ENCODE results near the gene NELFB.
A peak's percentile ranks its signal among the peaks of the same experiment; 100 is the strongest.

Gene NELFB

DNA sequence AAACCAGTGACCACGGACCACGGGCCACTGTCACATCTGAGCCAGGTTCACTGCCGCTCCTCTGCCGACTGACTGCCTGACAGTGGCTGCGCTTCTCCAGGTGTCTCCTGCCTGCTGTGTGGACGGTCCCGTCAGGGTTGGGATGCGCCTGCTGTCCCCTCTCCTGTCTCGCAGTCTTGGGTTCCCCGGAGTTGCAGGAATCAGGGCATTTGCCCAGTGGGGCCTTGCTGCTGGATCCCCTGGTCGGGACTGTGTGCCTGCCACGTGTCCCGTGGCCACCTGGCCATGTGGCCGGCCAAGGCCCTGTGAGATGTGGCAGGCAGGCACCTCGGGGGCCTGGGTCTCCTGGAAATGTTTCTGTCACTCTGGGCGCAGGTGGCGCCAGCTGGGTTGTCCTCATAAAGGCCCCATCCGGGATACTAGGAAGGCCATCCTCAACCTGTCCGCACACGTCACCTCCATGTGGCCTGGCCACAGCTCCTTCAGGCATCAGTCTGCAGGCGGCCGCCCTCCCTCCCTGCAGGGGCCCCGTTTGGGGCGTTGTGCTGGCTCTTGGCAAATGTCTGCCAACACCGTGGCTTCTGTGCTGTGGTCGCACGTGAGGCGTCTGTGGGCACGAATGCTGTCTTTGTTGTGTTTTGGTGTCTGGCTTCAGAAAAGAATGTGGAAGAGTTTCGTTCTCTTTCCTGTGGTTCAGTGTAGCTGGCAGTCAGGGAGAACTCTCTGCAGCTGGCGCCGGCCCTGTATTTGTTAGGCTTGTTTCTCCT, 16.0 kb downstream of the NELFB start:
- DNase-seq = no peak

DNA sequence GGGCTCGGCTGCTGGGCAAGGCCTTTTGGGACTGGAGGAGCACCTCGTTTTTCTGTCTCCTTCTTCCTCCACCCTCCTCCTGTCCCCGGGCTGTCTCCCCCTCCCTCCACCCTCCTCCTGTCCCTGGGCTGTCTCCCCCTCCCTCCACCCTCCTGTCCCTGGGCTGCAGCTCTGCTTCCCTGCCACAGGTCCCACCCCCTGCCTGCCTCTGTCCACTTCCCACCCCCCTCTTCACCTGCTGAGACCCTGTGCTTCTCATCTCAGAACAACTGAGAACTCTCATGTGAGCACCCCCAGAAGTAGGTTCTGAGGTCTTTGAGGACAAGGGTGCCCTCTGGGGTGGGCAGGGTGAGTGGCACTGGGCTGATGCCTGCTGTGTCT, 16.6 kb downstream of the NELFB start:
- DNase-seq = no peak

DNA sequence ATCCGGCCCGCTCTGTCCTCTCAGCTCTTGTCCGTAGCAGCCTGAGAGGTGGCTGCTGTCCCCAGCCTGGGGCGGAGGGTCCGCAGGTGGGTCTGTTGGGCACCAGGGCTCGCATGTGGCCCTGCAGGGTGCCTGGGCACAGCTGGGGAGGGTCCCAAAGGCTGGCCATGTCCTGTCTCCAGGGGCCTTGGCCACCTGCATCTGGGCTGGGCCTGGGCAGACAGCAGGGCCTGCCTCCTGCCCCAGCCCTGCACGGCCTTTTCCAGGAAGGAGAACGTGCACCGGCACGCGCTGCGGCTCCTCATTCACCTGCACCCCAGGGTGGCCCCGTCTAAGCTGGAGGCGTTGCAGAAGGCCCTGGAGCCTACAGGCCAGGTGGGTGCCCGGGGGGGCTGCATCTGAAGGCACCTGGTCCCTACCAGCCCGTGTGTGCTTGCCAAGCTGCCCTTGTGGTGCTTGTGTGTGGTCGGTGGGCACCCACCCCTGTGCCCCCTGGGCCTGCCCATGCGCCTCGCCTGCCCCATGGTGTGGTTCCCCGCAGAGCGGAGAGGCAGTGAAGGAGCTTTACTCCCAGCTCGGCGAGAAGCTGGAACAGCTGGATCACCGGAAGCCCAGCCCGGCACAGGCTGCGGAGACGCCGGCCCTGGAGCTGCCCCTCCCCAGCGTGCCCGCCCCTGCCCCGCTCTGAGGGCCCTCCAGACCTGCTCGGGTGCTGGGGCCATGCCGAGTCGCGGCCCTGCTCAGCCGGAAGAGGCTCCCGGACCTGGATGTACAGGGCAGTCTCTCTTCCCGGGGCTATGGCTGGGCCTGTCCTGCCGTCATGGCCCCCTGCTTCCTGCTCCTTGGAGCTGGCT, 17.3 kb downstream of the NELFB start:
- no peak for DNase-seq

DNA sequence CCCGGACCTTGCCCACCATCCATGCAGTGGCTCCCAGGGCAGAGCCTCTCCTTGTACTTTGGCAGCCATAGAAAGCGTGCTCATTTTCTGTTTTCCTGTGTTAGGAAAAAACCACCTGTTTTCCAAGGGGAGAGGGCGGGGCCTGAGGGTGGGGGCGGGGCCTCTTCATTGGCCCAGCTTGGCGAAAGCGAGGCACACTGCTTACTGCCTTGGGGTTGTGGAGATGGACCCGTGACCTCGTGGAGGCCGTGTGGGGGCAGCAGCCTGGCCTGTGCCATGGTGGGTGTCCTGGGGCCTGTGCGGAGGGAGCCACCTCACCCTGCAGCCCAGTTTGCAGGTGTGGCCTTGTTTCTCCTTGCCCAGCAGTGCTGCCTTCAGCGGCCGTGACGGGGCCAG, 18.0 kb downstream of the NELFB start:
- no peak for DNase-seq

DNA sequence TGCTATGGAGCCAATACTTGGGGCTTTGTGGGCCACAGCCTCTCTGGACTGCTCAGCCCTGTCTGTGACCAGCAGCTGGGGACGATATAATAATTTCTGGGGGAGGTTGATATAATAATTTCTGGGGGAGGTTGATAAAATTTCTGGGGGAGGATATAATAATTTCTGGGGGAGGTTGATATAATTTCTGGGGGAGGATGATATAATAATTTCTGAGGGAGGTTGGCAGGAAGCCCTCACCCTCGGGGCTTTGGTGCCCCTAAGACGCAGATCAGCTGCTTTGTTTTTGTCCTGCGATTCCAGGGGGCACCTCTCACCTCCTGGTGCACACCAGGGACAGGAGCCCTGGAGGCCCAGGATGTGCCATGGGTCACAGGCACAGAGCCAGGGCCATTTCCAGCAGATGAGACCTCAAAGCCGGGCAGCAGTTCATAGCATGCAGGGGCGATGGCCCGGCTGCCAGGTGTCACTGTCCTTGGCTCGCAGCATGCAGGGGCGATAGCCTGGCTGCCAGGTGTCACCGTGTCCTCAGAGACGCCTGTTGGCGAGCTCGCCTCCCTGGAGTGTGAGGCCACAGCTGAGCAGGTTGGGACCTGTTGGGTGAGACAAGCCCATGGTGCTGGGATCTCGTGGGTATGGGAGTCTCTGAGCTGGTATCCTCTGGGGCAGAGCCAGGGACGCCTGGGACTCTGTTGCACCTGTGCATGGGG, 18.6 kb downstream of the NELFB start:
- DNase-seq = no peak

DNA sequence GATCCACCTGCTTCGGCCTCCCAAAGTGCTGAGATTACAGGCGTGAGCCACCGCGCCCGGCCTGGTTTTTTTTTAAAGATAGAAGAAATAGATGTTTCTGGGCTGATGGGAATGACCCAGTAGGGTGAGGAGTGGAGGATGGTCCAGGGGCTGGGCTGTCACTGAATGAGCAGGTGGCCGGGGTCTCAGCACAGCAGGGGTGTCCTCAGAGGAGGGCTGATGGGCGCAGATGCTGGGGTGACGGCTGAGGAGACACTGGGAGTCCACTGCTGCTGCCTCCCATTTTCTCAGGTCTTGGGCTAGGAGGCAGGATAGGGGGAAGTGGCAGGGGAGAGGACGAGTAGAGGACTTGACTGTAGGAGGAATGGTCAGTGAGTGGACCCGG, 20.1 kb downstream of the NELFB start:
- DNase-seq = no peak

DNA sequence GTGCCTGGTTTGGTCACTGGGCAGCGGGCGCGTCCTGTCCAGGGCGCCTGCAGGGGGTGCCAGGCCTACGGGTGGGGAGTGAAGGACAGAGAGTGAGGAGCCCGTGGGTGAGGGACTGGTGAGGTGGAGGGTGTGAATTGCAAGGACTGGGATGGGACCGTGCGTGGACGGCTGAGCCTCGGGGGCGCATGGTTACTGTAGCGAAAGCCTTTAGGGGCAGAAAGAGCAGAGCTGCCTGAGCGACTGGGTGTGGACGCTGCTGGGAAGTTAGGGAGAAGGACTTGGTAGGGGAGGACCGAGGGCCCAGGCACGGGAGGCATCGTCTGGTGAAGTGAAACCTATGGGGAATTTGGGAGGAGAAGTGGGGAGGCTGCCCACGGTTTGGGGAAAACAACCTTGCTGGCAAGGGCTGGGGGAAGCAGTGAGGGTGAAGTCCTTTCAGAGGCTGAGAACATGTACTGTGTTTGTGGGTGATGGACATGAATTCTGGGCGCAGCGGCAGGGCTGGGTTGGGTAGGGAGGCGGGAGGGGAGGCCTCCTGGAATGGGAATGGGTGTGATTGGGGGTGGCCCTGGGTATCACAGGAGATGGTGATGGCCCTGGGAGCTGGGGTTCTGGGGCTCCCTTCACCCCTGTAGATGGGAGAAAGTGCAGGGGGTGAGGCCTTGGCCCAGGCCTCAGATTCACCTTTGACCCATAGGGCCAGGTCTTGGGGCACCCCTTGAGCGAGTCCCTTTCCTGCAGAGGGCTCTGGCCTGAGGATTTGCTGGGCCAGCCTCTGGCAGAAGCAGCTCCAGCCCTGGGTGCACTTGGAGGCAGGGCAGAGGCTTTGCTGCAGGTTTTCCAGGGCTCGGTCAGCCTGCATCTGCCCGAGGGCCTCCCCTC, 20.7 kb downstream of the NELFB start:
- DNase-seq = no peak

DNA sequence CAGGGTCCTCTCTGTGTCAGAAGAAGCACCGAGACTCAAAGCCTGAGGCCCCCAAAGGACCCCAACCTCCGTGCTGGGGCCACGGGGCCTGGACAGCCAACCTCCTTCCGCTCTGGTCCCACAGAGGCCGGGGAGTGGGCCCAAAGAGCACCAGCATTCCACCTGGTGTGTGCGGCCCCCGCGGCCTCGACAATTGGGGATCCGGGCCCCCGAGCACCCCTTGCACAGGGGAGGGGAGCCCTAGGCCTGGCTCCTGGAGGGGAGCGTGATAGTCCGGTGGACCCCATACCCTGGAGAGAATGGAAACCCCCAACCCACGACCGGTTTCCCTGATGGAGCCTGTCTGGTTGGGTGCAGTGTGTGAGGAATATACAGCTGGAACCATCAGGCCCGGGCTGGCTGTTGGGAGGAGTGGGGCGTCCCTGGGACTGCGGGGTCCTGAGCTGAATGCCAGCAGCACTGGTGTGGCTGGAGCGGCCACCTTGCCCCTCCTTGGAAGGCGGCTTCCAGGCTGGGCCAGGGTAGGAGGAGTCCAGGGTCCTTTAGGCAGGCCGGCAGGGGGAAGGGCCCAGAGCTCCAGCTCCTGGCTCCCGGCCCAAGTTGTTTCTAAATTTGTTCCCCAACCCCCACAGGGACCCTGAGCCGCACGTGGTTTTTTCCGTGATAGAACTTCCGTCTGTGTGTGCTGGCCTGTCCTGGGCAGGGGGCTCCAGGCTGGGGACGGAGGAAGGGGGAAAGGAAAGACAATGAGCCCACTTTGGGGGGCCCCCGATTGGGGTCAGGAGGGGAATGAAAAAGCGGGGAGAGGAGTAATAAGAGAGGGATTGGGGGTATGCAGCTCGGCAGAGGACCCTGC, 21.6 kb downstream of the NELFB start:
- DNase-seq = no peak

DNA sequence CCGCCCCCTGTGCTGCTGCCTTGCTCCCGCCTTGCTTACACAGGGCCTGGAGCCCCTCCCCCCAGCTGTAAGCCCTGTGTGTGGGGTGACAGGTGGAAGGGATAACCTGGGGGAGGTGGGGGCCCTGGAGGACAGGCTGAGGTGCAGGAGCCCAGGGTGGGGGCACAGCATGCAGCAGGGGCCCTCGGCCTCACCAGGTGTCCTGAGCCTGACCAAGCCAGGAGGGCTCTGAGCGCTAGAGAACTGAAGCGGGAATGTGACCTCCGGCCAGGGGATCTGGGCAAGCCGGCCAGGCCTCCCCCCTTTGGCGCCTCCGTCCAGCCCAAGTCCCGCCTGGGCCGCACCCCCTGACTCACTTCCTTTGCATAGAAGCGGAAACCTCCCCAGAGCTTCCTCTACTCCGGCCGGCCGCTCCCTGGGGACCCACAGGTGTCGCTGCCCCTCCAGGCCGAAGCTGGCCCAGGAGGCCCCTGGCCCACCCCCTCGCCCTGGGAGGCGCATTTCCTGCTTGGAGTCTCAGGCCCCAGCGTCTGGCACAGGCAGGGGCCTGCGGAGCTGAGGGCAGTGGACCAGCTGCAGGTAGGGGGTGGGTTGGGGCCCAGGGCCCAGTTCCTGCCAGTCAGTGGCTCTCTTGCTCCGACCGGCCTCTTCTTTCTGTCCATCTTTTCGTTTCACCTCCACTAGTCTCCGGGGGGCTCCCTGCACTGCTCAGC, 22.4 kb downstream of the NELFB start, which contains the start of gene TOR4A:
Gene TOR4A (plus strand): TSS at position 398 of the 713 bp plus-strand sequence. CDS start 964 bp downstream, outside the sequence.
- DNase-seq = peak; percentile 69

DNA sequence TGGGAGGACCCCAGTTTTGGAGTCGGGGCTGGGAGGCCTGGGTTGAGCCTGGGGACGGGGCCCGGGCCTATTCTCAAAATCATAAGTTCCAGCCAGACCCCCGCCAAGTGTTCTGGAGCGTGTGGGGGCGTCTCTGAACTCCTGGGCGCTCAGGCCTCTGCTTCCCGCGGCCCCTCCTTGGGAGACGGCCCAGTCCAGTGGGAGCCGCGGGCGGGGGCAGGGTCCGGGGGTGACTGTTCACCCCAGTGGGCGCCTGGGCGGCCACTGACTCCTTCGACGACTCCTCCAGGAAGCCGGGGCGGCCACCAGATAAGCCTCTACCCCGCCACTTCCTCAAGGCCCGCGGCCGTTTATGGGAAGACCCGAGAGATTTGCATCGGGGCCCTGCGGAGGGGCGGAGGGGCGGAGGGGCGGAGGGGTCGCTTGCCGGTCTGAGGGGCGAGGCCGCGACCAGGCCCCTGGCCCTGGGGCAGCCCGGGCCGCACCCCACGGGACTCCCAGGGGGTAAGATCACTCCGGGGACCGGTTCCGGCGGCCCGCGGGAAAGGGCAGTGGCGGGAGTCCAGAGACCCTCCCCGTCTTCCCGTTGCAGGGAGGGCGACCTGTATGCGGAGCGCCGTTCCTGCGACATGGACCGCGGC, 23.1 kb downstream of the NELFB start:
- DNase-seq = peak; percentile 29

DNA sequence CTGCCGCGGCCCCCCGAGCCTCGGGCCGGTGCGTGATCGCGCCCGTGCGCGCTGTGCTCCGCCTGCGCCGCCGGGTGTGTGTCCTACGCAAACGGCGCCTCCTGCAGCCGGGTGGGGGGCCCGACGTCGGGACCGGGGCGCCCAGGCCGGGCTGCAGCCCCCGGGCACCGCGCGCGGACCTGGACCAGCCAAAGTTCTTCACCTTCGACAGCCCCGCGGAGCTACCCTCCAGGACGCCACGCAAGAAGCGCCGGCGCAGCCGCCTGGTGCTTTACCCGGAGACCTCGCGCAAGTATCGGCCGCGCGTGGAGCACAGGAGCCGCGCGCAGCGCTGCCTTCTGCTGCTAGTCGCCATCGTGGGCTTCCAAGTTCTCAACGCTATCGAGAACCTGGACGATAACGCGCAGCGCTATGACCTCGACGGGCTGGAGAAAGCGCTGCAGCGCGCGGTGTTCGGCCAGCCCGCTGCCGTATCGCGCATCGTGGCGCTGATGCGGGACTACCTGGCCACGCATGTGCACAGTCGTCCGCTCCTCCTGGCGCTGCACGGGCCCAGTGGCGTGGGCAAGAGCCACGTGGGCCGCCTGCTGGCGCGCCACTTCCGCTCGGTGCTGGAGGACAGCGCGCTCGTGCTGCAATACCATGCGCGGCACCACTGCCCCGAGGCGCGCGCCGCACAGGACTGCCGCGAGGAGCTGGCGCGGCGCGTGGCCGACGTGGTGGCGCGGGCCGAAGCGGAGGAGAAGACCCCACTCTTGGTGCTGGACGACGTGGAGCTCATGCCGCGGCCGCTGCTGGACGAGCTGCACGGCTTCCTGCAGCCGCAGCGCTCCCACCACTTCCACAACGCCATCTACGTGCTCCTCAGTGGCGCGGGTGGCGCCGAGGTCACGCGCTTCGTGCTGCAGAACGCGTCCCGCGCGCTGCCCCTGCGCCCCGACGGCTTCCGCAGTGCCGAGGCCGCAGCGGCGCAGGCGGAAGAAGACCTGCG, 23.9 kb downstream of the NELFB start:
- no peak for DNase-seq

DNA sequence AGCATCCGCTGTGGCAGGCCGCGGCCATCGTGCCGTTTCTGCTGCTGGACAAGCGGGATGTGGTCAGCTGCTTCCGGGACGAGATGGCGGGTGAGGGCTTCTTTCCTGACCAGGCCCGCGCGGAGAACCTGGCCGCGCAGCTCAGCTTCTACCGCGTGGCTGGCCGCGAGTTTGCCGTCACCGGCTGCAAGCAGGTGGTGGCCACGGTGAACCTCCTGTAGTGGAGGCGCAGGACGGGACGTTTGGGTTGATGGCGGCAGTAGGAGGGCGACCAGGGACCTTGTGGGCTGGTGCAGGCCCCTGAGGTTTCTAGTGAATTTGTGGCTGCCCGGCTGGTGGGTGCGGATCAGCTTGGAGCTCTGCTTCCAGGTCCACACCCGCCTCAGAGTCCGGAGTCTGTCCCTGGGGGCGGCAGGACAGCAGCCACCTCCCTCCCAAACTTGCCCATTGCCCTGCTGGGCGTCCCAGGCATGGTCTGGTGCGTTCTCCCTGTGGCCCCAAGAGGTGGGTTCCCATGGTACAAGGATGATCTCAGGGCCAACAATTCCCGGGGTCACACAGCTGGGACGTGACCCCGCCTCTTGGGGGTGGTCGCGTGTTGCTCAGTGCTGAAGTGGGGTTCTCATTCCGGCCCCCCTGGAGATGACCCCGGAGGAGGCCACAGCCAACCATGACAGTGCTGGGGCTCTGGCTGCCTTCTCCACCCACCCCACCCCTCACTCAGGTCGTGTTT, 24.8 kb downstream of the NELFB start:
- no peak for DNase-seq

DNA sequence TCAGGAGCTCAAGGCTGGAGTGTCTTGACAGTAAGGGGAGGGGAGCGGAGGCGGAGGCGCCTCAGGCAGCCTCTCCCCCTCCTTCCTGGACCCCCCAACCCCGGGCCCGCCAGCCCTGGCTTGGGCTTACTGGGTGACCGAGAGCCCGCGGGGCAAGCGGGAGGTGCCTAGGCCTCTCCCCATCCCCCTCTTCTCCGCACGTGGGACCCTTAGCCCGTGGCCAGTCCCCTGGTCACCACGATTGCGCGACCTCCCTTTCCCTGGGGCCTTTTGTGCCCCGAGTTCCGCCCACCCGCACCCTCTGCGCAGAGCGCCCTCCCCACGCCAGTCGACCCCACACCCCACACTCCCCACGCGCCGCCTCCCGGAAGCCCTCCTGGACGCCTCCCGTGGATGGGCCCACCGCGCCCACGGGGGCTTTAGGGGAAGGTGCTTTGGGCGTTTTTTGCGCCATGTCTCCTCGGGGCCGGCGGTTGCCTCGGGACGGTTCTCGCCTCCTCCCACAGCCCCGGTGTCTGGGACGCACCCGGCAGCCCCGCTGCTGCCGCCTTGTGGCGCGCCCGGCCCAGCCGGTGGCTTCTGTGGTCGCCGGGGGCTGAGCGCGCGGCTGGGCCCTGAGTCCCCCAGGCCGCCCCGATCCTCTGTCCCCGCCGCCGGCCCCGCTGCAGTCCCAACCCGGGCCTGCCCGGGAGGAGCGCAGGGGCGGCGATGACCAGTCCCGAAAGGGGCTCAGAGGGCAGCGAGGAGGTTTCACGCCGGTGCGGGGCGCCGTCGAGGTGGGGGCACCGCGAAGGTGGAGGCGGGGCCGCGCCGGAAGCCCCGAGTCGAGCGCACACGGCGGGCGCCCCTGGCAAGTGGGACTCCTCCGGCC, 25.6 kb downstream of the NELFB start:
- DNase-seq = peak; percentile 29

DNA sequence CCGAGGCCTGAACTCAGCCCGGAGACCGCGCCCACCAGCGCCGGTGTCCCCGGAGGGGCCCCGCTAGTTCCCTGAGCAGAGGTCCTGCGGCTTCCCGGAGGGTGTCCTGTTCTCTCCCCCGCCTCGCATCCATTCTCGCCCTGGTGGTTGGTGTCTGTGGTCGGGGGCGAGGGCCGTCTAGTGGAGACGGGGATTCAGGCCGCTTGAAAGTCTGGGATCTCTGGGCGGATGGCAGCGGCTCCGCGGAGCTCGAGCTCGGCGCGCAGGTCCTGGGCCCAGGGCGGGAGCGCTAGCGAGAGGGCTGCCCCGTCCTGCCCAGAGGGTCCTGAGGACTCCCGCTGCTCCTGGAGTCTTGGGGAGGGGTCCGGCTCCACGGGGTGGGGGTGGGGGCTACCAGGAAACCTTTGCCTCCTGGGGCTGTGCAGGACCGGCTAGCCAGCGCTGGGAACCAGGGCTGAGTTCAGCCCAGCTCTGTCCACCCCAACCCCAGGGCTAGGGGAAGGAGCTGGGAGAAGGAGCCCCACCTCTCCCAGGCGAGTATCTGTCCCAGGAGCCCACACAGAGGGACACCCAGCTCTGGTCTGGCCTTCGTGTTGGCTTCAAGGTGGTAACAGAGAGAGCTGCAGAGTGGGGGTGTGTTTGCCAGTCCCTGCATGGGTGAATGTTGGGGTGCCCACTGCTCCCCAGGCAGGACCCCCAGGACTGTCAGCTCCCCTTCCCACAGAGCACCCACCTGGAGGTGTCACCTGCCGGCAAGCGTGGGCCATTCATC, 26.4 kb downstream of the NELFB start:
- DNase-seq = no peak

DNA sequence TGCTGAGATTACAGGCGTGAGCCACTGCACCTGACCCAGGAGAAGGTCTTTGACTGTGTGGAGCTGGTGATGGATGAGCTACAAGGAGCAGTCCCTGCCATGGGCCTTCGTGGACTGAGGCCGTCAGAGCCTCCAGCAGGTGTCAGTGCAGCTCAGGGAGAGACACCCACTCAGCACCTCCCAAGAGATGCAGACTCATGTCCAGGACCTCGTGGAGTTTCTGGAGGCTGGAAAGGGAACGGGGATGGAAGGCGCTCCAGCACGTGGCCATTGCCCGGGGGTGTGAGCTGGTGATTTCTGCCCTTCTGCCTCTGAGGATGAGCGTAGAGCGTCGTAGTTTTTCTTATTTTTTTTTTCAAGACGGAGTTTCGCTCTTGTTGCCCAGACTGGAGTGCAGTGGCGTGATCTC, 31.9 kb downstream of the NELFB start:
- peak; percentile 36 for DNase-seq

DNA sequence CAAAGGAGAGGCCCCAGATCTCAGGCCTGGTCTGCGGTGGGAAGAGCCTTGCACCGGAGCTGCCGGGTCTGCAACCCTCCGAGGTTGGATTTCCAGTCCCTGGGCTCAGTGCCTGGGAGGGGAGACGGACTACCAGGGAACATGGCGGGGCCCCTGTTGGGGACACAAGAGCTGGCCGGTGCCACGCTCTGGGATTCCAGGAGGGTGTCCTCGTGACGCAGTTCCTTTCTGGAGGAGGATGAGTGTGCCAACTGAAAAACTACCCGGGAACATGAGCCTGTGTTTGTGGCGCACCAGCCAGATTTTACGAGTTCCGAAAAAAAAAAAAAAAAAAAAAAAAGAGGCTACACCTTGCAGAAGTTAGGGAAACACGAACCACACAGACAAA, 38.0 kb downstream of the NELFB start:
- DNase-seq = no peak
